GM18511 (cell line): ENCODE measurements around the gene TARS2.

Experiments used
- ATAC-seq: cut with Tn5 transposase; IDR thresholded peaks from one replicate; pipeline ENCODE4 v1.9.1; 2021; ENCODE audit warnings: mild to moderate bottlenecking, moderate library complexity; ENCODE audit not compliant: unreplicated experiment

TARS2 gene

GRCh38 chr1:150507912-150508864, 21.0 kb downstream of the TARS2 start, which contains the start of gene ECM1:
TSS of gene ECM1 (plus strand) at chr1:150508109. CDS start at chr1:150508210, 101 bp downstream.
- no peak for ATAC-seq

- ATAC-seq: no peak
These were observed 21.8 kb downstream of the TARS2 start for GRCh38 chr1:150508982-150509381.

DNA sequence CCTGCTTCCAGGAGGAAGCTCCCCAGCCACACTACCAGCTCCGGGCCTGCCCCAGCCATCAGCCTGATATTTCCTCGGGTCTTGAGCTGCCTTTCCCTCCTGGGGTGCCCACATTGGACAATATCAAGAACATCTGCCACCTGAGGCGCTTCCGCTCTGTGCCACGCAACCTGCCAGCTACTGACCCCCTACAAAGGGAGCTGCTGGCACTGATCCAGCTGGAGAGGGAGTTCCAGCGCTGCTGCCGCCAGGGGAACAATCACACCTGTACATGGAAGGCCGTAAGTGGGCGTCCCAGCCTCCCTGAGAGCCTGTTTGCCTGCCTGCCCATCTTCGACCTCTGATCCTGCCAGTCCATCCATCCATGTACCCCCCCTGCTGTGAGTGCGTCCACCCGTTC, 24.3 kb downstream of the TARS2 start:
- no peak for ATAC-seq

DNA sequence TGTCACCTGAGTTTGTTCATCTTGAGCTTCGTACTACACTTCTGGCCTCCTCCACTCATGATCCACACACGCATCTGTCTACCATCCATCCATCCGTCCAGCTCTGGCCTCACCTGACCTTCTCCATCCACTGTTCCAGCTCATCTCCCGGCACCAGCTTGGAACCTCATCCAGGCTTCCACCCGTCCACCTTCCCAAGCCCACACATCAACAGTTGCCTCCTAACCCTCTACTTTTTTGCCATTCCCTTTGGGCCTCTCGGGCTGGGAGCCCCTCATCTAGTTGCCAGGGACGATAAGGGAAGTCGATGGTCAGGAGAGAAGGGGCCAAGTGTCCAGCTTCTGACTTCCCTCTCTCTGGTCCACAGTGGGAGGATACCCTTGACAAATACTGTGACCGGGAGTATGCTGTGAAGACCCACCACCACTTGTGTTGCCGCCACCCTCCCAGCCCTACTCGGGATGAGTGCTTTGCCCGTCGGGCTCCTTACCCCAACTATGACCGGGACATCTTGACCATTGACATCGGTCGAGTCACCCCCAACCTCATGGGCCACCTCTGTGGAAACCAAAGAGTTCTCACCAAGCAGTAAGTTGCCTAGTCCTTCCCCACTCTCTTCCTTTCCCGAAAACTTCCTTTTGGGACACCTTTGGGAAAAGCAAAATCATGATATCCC, 24.9 kb downstream of the TARS2 start:
- ATAC-seq: no peak

- ATAC-seq: no peak
These were observed 25.6 kb downstream of the TARS2 start for GRCh38 chr1:150512846-150513245.

GRCh38 chr1:150513351-150513791, 26.2 kb downstream of the TARS2 start:
- ATAC-seq: no peak

GRCh38 chr1:150514260-150514659, 27.0 kb downstream of the TARS2 start:
- no peak for ATAC-seq

DNA sequence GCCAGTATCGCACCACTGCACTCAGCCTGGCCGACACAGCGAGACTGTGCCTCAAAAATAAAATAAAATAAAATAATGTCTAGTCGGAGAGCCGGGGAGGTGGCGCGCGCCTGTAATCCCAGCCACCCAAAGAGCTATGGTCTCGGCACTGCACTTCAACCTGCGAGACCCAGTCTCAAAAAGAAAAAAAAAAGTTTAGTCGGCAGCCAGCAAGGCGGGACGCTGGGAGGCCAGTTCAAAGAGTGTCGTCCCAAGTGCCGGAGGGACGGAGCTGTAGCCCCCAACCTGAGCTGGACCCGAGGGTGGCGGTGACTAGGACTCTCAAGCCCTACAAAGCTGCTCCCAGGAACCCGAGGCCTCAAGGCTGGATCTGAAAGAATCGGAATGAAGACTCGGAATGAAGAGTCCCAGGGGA, 27.7 kb downstream of the TARS2 start:
- peak; percentile 13 for ATAC-seq

GRCh38 chr1:150515328-150516049, 28.3 kb downstream of the TARS2 start, which contains the start of gene FALEC:
TSS of gene FALEC (plus strand) at chr1:150515752.
- ATAC-seq: peak; percentile 99

- peak; percentile 17 for ATAC-seq
These were observed 28.9 kb downstream of the TARS2 start for GRCh38 chr1:150516050-150516591.

GRCh38 chr1:150516616-150517015, 29.4 kb downstream of the TARS2 start:
- ATAC-seq: no peak

- no peak for ATAC-seq
These were observed 34.2 kb downstream of the TARS2 start for GRCh38 chr1:150521196-150521968.

DNA sequence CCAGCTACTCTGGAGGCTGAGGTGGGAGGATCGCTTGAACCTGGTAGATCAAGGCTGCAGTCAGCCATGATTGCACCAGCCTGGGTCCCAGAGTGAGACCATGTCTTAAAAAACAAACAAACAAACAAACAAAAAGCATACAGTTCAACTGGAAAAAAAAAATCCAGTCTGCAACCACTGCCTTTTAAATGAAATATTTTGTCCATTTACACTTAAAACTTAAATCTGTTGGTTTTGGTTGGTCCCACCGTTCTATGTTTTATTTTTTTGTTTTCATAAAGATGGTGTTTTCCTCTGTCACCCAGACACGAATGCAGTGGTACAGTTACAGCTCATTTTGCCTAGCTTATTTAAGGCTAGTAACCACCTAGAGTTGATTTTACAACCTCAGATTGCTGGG, 38.1 kb downstream of the TARS2 start:
- no peak for ATAC-seq

DNA sequence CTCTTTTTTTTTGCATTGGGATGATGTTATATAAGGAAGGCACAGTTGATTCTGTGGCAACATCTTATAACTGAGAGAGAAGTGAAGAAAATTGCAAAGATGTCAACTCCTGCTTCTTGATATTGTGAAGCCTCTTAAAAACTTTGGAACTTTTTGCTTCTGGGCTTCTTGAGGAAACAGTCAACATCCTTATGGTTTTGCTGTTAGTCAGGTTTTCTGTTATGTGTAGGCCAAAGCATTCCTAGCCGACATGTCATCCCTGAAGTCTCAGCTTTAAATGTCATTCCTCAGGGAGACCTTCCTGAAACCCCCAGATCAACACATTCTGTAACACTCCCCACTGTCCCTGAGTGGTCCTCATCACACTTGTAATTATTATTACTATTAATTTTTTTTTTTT, 41.0 kb downstream of the TARS2 start:
- no peak for ATAC-seq

- ATAC-seq: no peak
These were observed 41.8 kb downstream of the TARS2 start for GRCh38 chr1:150529017-150529416.

- no peak for ATAC-seq
These were observed 43.4 kb downstream of the TARS2 start for GRCh38 chr1:150530491-150531159.

DNA sequence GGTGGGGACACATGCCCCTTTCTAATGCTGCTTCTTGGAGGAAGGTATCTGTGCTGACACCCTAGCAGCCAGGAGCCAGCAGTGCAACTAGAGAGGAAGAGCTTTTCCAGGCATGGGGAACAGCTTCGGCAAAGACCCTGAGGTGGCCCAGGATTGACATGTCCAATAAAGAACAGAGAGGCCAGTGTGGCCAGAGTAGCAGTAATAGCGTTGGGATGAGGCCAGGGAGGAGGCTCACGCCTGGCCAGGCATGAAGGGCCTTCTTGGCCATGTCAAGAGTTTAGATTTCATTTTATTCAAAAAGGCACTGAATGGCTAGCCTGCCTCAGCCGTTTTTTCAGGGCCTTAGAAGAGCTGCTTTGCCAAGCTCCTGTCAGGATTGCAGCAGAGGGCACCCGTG, 45.6 kb downstream of the TARS2 start:
- ATAC-seq: no peak

- ATAC-seq: no peak
These were observed 46.8 kb downstream of the TARS2 start for GRCh38 chr1:150534002-150534401.

- no peak for ATAC-seq
These were observed 48.5 kb downstream of the TARS2 start for GRCh38 chr1:150535511-150536287.
